ENCODE measurements around the gene CEP76.
"Not testable (repeated sequence)": the region's sequence is repeated elsewhere in the genome, so short reads cannot be mapped to it uniquely, and the experiment has no call there.

Gene CEP76

GRCh38 chr18:12631831-12632477 is 70.6 kb downstream of the CEP76 start:
- no peak overlapping the region for H2AFZ ChIP-seq (ENCODE audit: low read depth)
- H3K27ac ChIP-seq, result no peak overlapping the region
- H4K20me1 ChIP-seq (ENCODE audit: insufficient read depth), result no peaks in the 10 kb centered on the region
- no peaks in the 10 kb centered on the region for H3K79me2 ChIP-seq (ENCODE audit: insufficient read depth, low read depth)
- no peaks in the 10 kb centered on the region for H3K27me3 ChIP-seq (ENCODE audit: insufficient read depth, low read depth)
- H3K4me1 ChIP-seq (ENCODE audit: low read depth, poor library complexity, severe bottlenecking), result peaks cover 17% of the 10 kb centered on the region
- no peak overlapping the region for H3K4me2 ChIP-seq
- H3K4me3 ChIP-seq (IDR thresholded peaks at IDR 0.05; ENCODE audit: insufficient read depth, low read depth, low read length), result no peak overlapping the region
- H3K36me3 ChIP-seq (ENCODE audit: insufficient read depth), result no peaks in the 10 kb centered on the region
- no peak overlapping the region for H3K9ac ChIP-seq
- no peak for TF ChIP-seq CTCF (conservative IDR thresholded peaks at IDR 0.05; ENCODE audit: low read depth, low read length)

- Histone ChIP-seq H4K20me1 (ENCODE audit: insufficient read depth) (no peaks in the 10 kb centered on the region), H3K79me2 (ENCODE audit: insufficient read depth, low read depth) (no peaks in the 10 kb centered on the region), H3K36me3 (ENCODE audit: insufficient read depth) (no peaks in the 10 kb centered on the region), H3K27me3 (ENCODE audit: insufficient read depth, low read depth) (no peaks in the 10 kb centered on the region), H2AFZ (ENCODE audit: low read depth) (no peak overlapping the region), H3K27ac (no peak overlapping the region), H3K4me1 (ENCODE audit: low read depth, poor library complexity, severe bottlenecking) (peaks cover 17% of the 10 kb centered on the region), H3K4me3 (IDR thresholded peaks at IDR 0.05; ENCODE audit: insufficient read depth, low read depth, low read length) (no peak overlapping the region), H3K4me2 (no peak overlapping the region), H3K9ac (no peak overlapping the region)
- no peak for TF ChIP-seq CTCF (conservative IDR thresholded peaks at IDR 0.05; ENCODE audit: low read depth, low read length)
Observed at GRCh38 chr18:12630136-12630535, 72.4 kb downstream of the CEP76 start.

GRCh38 chr18:12628706-12629702 is 73.5 kb downstream of the CEP76 start:
- Histone ChIP-seq H3K27ac (no peak overlapping the region), H4K20me1 (ENCODE audit: insufficient read depth) (no peaks in the 10 kb centered on the region), H3K27me3 (ENCODE audit: insufficient read depth, low read depth) (no peaks in the 10 kb centered on the region), H3K79me2 (ENCODE audit: insufficient read depth, low read depth) (no peaks in the 10 kb centered on the region), H3K4me1 (ENCODE audit: low read depth, poor library complexity, severe bottlenecking) (peaks cover 17% of the 10 kb centered on the region), H3K4me2 (no peak overlapping the region), H3K36me3 (ENCODE audit: insufficient read depth) (no peaks in the 10 kb centered on the region), H3K4me3 (IDR thresholded peaks at IDR 0.05; ENCODE audit: insufficient read depth, low read depth, low read length) (no peak overlapping the region), H2AFZ (ENCODE audit: low read depth) (no peak overlapping the region), H3K9ac (no peak overlapping the region)
- TF ChIP-seq CTCF (conservative IDR thresholded peaks at IDR 0.05; ENCODE audit: low read depth, low read length), result no peak

GRCh38 chr18:12627199-12627598 is 75.3 kb downstream of the CEP76 start:
- H3K4me1 ChIP-seq (ENCODE audit: low read depth, poor library complexity, severe bottlenecking); H3K4me3 ChIP-seq (IDR thresholded peaks at IDR 0.05; ENCODE audit: insufficient read depth, low read depth, low read length); H2AFZ ChIP-seq (ENCODE audit: low read depth); H3K79me2 ChIP-seq (ENCODE audit: insufficient read depth, low read depth); H3K36me3 ChIP-seq (ENCODE audit: insufficient read depth); H3K4me2 ChIP-seq; H3K27me3 ChIP-seq (ENCODE audit: insufficient read depth, low read depth); H3K9ac ChIP-seq; H4K20me1 ChIP-seq (ENCODE audit: insufficient read depth); H3K27ac ChIP-seq: not testable (repeated sequence)

Data from KMS-11 (cell line).